Activated CD4-positive, alpha-beta T cell treated with anti-CD3 and anti-CD28 coated beads for 24 hours (primary cell): ENCODE measurements around the gene CIDEC.
A peak's percentile ranks its signal among the peaks of the same experiment; 100 is the strongest.
"Not testable (repeated sequence)": the region's sequence is repeated elsewhere in the genome, so short reads cannot be mapped to it uniquely, and the experiment has no call there.

Experiments used
- DNase-seq, 2 donors: peaks; one replicate each; pipeline ENCODE4 v3.0.0-alpha.2; 2020; ENCODE audit warnings: low read depth in 2 of 2

The CIDEC gene

GRCh38 chr3:9901967-9902366 is 21.9 kb upstream of the CIDEC start:
- no peak for DNase-seq

- DNase-seq = not testable (repeated sequence)
Observed at GRCh38 chr3:9900965-9901415, 20.9 kb upstream of the CIDEC start.

GRCh38 chr3:9899289-9899791 is 19.3 kb upstream of the CIDEC start:
- no peak for DNase-seq

GRCh38 chr3:9898467-9899241 is 18.6 kb upstream of the CIDEC start:
- no peak for DNase-seq

- no peak for DNase-seq
Observed at GRCh38 chr3:9897408-9898372, 17.6 kb upstream of the CIDEC start.

GRCh38 chr3:9896755-9897407 is 16.8 kb upstream of the CIDEC start:
- not testable (repeated sequence) for DNase-seq

- not testable (repeated sequence) for DNase-seq
Observed at GRCh38 chr3:9895715-9896114, 15.7 kb upstream of the CIDEC start.

- no peak for DNase-seq
Observed at GRCh38 chr3:9893739-9894138, 13.7 kb upstream of the CIDEC start.

- no peak for DNase-seq
Observed at GRCh38 chr3:9891072-9891622, 11.1 kb upstream of the CIDEC start.

GRCh38 chr3:9890249-9891071 is 10.4 kb upstream of the CIDEC start, which contains the start of gene JAGN1:
JAGN1 (plus strand) TSS chr3:9890610; CDS start chr3:9890723, 113 bp downstream.
- peak; percentile 86 for DNase-seq

- no peak for DNase-seq
Observed at GRCh38 chr3:9889405-9889804, 9.4 kb upstream of the CIDEC start.

- no peak for DNase-seq
Observed at GRCh38 chr3:9888540-9888939, 8.5 kb upstream of the CIDEC start.

- no peak for DNase-seq
Observed at GRCh38 chr3:9887480-9887879, 7.4 kb upstream of the CIDEC start.

- DNase-seq = no peak
Observed at GRCh38 chr3:9886328-9886727, 6.3 kb upstream of the CIDEC start.

- no peak for DNase-seq
Observed at GRCh38 chr3:9884555-9885165, 4.6 kb upstream of the CIDEC start.

- DNase-seq = no peak
Observed at GRCh38 chr3:9883706-9884554, 3.9 kb upstream of the CIDEC start.

GRCh38 chr3:9881441-9881840 is 1.4 kb upstream of the CIDEC start:
- DNase-seq = no peak

- no peak for DNase-seq
Observed at GRCh38 chr3:9878700-9879099, 1.4 kb downstream of the CIDEC start.

- DNase-seq = no peak
Observed at GRCh38 chr3:9876991-9877390, 3.1 kb downstream of the CIDEC start.
